HCT116 (cell line): ENCODE measurements around the gene MBD5. TPM values are rescaled to one million over a fixed set of nuclear protein-coding genes. Genes with fewer than 3 reads are reported as not detected.

Source experiments
- ATAC-seq: fragments of 200-7000 bp; cut with Tn5 transposase; 2 replicates; pipeline ENCODE4 v1.9.1; 2020; ENCODE audit warnings: mild to moderate bottlenecking, moderate library complexity
- BruUV-seq: library from RNA; stranded (reverse); fragments of 400-500 nt; replicated peaks from 2 replicates; lab custom pipeline; 2021; lab: Mats Ljungman, UMichigan
- CTCF ChIA-PET: fragments of 300-600 bp; sonication (Branson Sonifier 250); formaldehyde crosslinking; loops from one replicate; lab custom pipeline; 2021; ENCODE audit warnings: antibody characterized with exemption; lab: Charles Lee
- POLR2A ChIA-PET: fragments of 300-600, 350-600 bp; sonication (Branson Sonifier 250); formaldehyde crosslinking; loops from one replicate; lab custom pipeline; 2021; ENCODE audit warnings: antibody characterized with exemption; lab: Charles Lee
- RAD21 ChIA-PET, 2 experiments: fragments of 300-600 bp; sonication (Branson Sonifier 250); formaldehyde crosslinking; loops; one replicate each; lab custom pipeline; 2023; ENCODE audit warnings: low total read pairs in 2 of 2; ENCODE audit not compliant: uncharacterized antibody in 2 of 2, unreplicated experiment in 2 of 2, low non-redundant PET in 1 of 2; lab: Charles Lee
- DNase-seq: peaks from one replicate; pipeline ENCODE4 v3.0.0-alpha.2; 2010; ENCODE audit warnings: low read depth, low spot score
- H2AFZ ChIP-seq: fragments of 200-600 bp; shearing (Covaris generic), sonication (generic); 2 replicates; pipeline ENCODE4 v1.6.1; 2017; ENCODE audit warnings: low read depth, mixed run types, mixed read lengths, antibody characterized with exemption, low read length; ENCODE audit not compliant: poor library complexity, severe bottlenecking
- H3K27ac ChIP-seq: 2 replicates; pipeline ENCODE4 v1.5.1; 2012; ENCODE audit warnings: low read depth, low read length
- H3K27me3 ChIP-seq: fragments of 200-600 bp; sonication (generic); 2 replicates; pipeline ENCODE4 v1.6.1; 2016; ENCODE audit warnings: mixed run types, low read length, mixed read lengths; ENCODE audit not compliant: insufficient read depth
- H3K36me3 ChIP-seq, 2 experiments: fragments of 200-500 bp in 1 of 2; fragments of 200-600 bp in 1 of 2; sonication (Bioruptor generic) in 1 of 2; sonication (generic) in 1 of 2; 2 replicates each; pipeline versions ENCODE4 v1.5.1 to v1.6.1; 2014 to 2016; ENCODE audit warnings: low read length in 2 of 2, inconsistent platforms in 1 of 2, mixed read lengths in 1 of 2, mixed run types in 1 of 2; ENCODE audit not compliant: insufficient read depth in 2 of 2, control insufficient read depth in 1 of 2
- H3K4me1 ChIP-seq, 2 experiments: fragments of 200-600 bp in 1 of 2; sonication (generic) in 1 of 2; 2 replicates each; pipeline versions ENCODE4 v1.5.1 to v1.6.1; 2012 to 2017; ENCODE audit warnings: low read length in 2 of 2, inconsistent platforms in 1 of 2, mild to moderate bottlenecking in 1 of 2, mixed read lengths in 1 of 2, mixed run types in 1 of 2, moderate library complexity in 1 of 2; ENCODE audit not compliant: insufficient read depth in 2 of 2, control insufficient read depth in 1 of 2
- H3K4me2 ChIP-seq: fragments of 200-600 bp; sonication (generic); 2 replicates; pipeline ENCODE4 v1.6.1; 2017; ENCODE audit warnings: mixed run types, low read length, mixed read lengths
- H3K4me3 ChIP-seq, 2 experiments: fragments of 200-600 bp in 1 of 2; sonication (generic) in 1 of 2; replicated peaks in 1 of 2; 2 replicates each; pipeline ENCODE4 v1.5.1; 2011 to 2016; ENCODE audit warnings: low read length in 2 of 2, control low read depth in 1 of 2, low read depth in 1 of 2, mild to moderate bottlenecking in 1 of 2, mixed read lengths in 1 of 2, mixed run types in 1 of 2
- H3K79me2 ChIP-seq: fragments of 200-600 bp; sonication (generic); 2 replicates; pipeline ENCODE4 v1.6.1; 2017; ENCODE audit warnings: mild to moderate bottlenecking, mixed run types, low read length, moderate library complexity, mixed read lengths; ENCODE audit not compliant: insufficient read depth
- H3K9ac ChIP-seq: fragments of 200-600 bp; sonication (generic); 2 replicates; pipeline ENCODE4 v1.6.1; 2016; ENCODE audit warnings: low read length, mixed read lengths
- H3K9me2 ChIP-seq: fragments of 200-600 bp; sonication (generic), shearing (Covaris generic); 2 replicates; pipeline ENCODE4 v1.6.1; 2017; ENCODE audit warnings: mixed run types, mild to moderate bottlenecking, moderate library complexity; ENCODE audit not compliant: insufficient read depth
- H3K9me3 ChIP-seq, 2 experiments: fragments of 200-500 bp in 1 of 2; fragments of 200-600 bp in 1 of 2; sonication (Bioruptor generic) in 1 of 2; sonication (generic) in 1 of 2; 2 replicates each; pipeline ENCODE4 v1.6.1; 2014 to 2017; ENCODE audit warnings: low read length in 2 of 2, mixed read lengths in 2 of 2, inconsistent platforms in 1 of 2, low read depth in 1 of 2, mild to moderate bottlenecking in 1 of 2, mixed run types in 1 of 2, moderate library complexity in 1 of 2; ENCODE audit not compliant: control insufficient read depth in 1 of 2, insufficient read depth in 1 of 2
- H4K20me1 ChIP-seq: fragments of 200-600 bp; sonication (generic), shearing (Covaris generic); 2 replicates; pipeline ENCODE4 v1.6.1; 2017; ENCODE audit warnings: mixed run types, mild to moderate bottlenecking, moderate library complexity; ENCODE audit not compliant: insufficient read depth
- ATF3 ChIP-seq: IDR thresholded peaks from 2 replicates; pipeline ENCODE4 v1.6.1; 2012
- CBX3 ChIP-seq: IDR thresholded peaks from 2 replicates; pipeline ENCODE4 v1.6.1; 2012; ENCODE audit warnings: low read depth
- EGR1 ChIP-seq: IDR thresholded peaks from 2 replicates; pipeline ENCODE4 v1.6.1; 2012; ENCODE audit warnings: low read depth
- ELF1 ChIP-seq: IDR thresholded peaks from 2 replicates; pipeline ENCODE4 v1.6.1; 2012; ENCODE audit warnings: low read depth, borderline replicate concordance
- EZH2 ChIP-seq: fragments of 200-600 bp; sonication (generic); IDR thresholded peaks from 2 replicates; pipeline ENCODE4 v1.6.1; 2017; ENCODE audit warnings: antibody characterized with exemption, mixed run types
- JUND ChIP-seq: IDR thresholded peaks from 2 replicates; pipeline ENCODE4 v1.6.1; 2012
- MAX ChIP-seq: IDR thresholded peaks from 2 replicates; pipeline ENCODE4 v1.6.1; 2012
- POLR2A ChIP-seq: IDR thresholded peaks from 2 replicates; pipeline ENCODE4 v1.7.0; 2011; ENCODE audit warnings: borderline replicate concordance; ENCODE audit not compliant: insufficient read depth, insufficient read length; ENCODE audit errors: extremely low read depth
- POLR2AphosphoS5 ChIP-seq: IDR thresholded peaks from 2 replicates; pipeline ENCODE4 v1.6.1; 2011; ENCODE audit warnings: mild to moderate bottlenecking, low read depth, low read length, moderate library complexity
- RAD21 ChIP-seq: IDR thresholded peaks from 2 replicates; pipeline ENCODE4 v1.6.1; 2012; ENCODE audit warnings: low read depth, mild to moderate bottlenecking
- SIN3A ChIP-seq: IDR thresholded peaks from 2 replicates; pipeline ENCODE4 v1.6.1; 2012; ENCODE audit warnings: low read depth
- SP1 ChIP-seq: IDR thresholded peaks from 2 replicates; pipeline ENCODE4 v1.6.1; 2012; ENCODE audit warnings: low read depth
- SRF ChIP-seq: IDR thresholded peaks from 2 replicates; pipeline ENCODE4 v1.6.1; 2012; ENCODE audit warnings: low read depth
- TCF7L2 ChIP-seq: IDR thresholded peaks from 2 replicates; pipeline ENCODE4 v1.7.0; 2011; ENCODE audit warnings: borderline replicate concordance, inconsistent platforms; ENCODE audit not compliant: insufficient read depth, insufficient read length; ENCODE audit errors: extremely low read depth
- YY1 ChIP-seq: IDR thresholded peaks from 2 replicates; pipeline ENCODE4 v1.6.1; 2011; ENCODE audit warnings: low read length, low read depth, moderate library complexity, mild to moderate bottlenecking; ENCODE audit not compliant: insufficient replicate concordance; ENCODE audit errors: extremely low read depth
- intact Hi-C: fragments of 100-400 bp; cut with micrococcal nuclease; formaldehyde crosslinking; loops from 2 replicates; pipeline ENCODE4 v1.10.0; 2022
- total RNA-seq: library from RNA; stranded (reverse); gene quantifications from one replicate; pipeline ENCODE4 v1.2.1, GENCODE V29; 2021; ENCODE audit not compliant: unreplicated experiment
- TF ChIP-seq, protein P1 (sequence below): IDR thresholded peaks from 2 replicates; pipeline ENCODE4 v1.6.1; 2012; ENCODE audit warnings: low read depth
- TF ChIP-seq, protein P2 (sequence below), 3 experiments: fragments of 200-600 bp in 1 of 3; sonication (generic) in 1 of 3; IDR thresholded peaks in 2 of 3; conservative IDR thresholded peaks in 1 of 3; 2 replicates each; pipeline ENCODE4 v1.5.1; 2012 to 2017; ENCODE audit warnings: low read depth in 2 of 3, low read length in 2 of 3, antibody characterized with exemption in 1 of 3, borderline replicate concordance in 1 of 3, control low read depth in 1 of 3, mild to moderate bottlenecking in 1 of 3, mixed read lengths in 1 of 3, mixed run types in 1 of 3, moderate library complexity in 1 of 3; ENCODE audit not compliant: insufficient read depth in 1 of 3

MBD5 gene
- total RNA-seq, 1 experiment from 2014 or later, result 20.5 TPM

DNA sequence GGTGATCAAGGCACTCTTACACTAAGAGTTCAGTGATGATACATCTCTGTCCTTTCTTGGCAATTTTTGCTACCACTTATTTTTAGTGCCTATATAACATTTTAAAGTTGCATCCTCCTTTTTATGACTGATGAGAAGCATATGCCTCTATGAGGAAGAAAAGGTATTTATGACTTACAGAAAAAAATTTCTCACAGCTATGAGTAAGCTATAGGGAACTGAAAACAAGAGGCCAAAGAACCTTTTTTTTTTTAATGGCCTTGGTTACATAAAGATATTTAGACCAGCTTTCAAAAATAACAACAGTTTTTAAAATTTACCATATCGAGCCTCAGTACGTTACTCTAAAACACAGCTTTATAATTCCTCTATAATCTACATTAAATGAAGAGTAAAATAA is 21.3 kb downstream of the MBD5 start:
- Histone ChIP-seq H3K4me1 (no peaks in the 10 kb centered on the region), H2AFZ (no peak overlapping the region), H3K9me3 (no peaks in the 10 kb centered on the region), H3K27me3 (no peaks in the 10 kb centered on the region), H3K4me3 (no peak overlapping the region), H3K27ac (no peak overlapping the region), H4K20me1 (0 out of 2 replicates have a peak, but pooled peaks cover 3% of the 10 kb centered on the region), H3K36me3 (no peaks in the 10 kb centered on the region), H3K9ac (no peak overlapping the region), H3K4me2 (no peak overlapping the region), H3K79me2 (no peaks in the 10 kb centered on the region), H3K9me2 (no peaks in the 10 kb centered on the region)
- TF ChIP-seq, protein P1, sequence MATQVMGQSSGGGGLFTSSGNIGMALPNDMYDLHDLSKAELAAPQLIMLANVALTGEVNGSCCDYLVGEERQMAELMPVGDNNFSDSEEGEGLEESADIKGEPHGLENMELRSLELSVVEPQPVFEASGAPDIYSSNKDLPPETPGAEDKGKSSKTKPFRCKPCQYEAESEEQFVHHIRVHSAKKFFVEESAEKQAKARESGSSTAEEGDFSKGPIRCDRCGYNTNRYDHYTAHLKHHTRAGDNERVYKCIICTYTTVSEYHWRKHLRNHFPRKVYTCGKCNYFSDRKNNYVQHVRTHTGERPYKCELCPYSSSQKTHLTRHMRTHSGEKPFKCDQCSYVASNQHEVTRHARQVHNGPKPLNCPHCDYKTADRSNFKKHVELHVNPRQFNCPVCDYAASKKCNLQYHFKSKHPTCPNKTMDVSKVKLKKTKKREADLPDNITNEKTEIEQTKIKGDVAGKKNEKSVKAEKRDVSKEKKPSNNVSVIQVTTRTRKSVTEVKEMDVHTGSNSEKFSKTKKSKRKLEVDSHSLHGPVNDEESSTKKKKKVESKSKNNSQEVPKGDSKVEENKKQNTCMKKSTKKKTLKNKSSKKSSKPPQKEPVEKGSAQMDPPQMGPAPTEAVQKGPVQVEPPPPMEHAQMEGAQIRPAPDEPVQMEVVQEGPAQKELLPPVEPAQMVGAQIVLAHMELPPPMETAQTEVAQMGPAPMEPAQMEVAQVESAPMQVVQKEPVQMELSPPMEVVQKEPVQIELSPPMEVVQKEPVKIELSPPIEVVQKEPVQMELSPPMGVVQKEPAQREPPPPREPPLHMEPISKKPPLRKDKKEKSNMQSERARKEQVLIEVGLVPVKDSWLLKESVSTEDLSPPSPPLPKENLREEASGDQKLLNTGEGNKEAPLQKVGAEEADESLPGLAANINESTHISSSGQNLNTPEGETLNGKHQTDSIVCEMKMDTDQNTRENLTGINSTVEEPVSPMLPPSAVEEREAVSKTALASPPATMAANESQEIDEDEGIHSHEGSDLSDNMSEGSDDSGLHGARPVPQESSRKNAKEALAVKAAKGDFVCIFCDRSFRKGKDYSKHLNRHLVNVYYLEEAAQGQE, result no peak
- no peak for TF ChIP-seq RAD21
- no peak for TF ChIP-seq SRF
- TF ChIP-seq ATF3, result no peak
- no peak for TF ChIP-seq EGR1
- no peak for TF ChIP-seq JUND
- no peak for TF ChIP-seq EZH2
- no peak for TF ChIP-seq ELF1
- no peak for TF ChIP-seq YY1
- TF ChIP-seq SP1, result no peak
- TF ChIP-seq SIN3A, result no peak
- TF ChIP-seq, protein P2, sequence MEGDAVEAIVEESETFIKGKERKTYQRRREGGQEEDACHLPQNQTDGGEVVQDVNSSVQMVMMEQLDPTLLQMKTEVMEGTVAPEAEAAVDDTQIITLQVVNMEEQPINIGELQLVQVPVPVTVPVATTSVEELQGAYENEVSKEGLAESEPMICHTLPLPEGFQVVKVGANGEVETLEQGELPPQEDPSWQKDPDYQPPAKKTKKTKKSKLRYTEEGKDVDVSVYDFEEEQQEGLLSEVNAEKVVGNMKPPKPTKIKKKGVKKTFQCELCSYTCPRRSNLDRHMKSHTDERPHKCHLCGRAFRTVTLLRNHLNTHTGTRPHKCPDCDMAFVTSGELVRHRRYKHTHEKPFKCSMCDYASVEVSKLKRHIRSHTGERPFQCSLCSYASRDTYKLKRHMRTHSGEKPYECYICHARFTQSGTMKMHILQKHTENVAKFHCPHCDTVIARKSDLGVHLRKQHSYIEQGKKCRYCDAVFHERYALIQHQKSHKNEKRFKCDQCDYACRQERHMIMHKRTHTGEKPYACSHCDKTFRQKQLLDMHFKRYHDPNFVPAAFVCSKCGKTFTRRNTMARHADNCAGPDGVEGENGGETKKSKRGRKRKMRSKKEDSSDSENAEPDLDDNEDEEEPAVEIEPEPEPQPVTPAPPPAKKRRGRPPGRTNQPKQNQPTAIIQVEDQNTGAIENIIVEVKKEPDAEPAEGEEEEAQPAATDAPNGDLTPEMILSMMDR (IDR thresholded peaks at IDR 0.05 in 2 of 3, conservative IDR thresholded peaks at IDR 0.05 in 1 of 3; ENCODE audit: borderline replicate concordance in 1 of 3, insufficient read depth in 1 of 3, low read depth in 2 of 3, low read length in 2 of 3), result no peak
- no peak for TF ChIP-seq TCF7L2
- no peak for TF ChIP-seq POLR2AphosphoS5
- no peak for TF ChIP-seq CBX3
- TF ChIP-seq POLR2A, result no peak
- TF ChIP-seq MAX, result no peak
- no TSS peak for BruUV-seq
- ATAC-seq (no peak), DNase-seq (no peak)
- intact Hi-C loops, result no loop called here
- RAD21 ChIA-PET, result no interaction called here
- CTCF ChIA-PET, result no interaction called here
- POLR2A ChIA-PET, result no interaction called here
